Right ventricle myocardium superior (tissue), 1 donor: ENCODE results near the gene SUPT3H. TPM values are rescaled to one million over a fixed set of nuclear protein-coding genes. Genes with fewer than 3 reads are reported as not detected.

Experiments used
- ATAC-seq: fragments of 200-7000 bp; cut with Tn5 transposase; one replicate; pipeline ENCODE4 v1.9.1; 2020; ENCODE audit warnings: mild to moderate bottlenecking; ENCODE audit not compliant: poor library complexity
- DNase-seq: peaks from one replicate; pipeline ENCODE4 v3.0.0-alpha.2; 2020
- intact Hi-C: fragments of 100-400 bp; cut with DNase I; formaldehyde crosslinking; loops from one replicate; pipeline ENCODE4 v1.11.2; 2022
- total RNA-seq: library from RNA; stranded (reverse); fragmentation: NEBNext Ultra II Directional; extraction: Animal tissue kit (Norgen Biotek cat#: 25700); gene quantifications from one replicate; pipeline ENCODE4 v1.2.1, GENCODE V29; 2021
- donor health status: DM: no; HTN: yes; CAD: no; lungs with severe emphysema.

Gene SUPT3H
- total RNA-seq, 1 donor from 2014 or later = 3.4 TPM

- ATAC-seq (no peak), DNase-seq (no peak)
- intact Hi-C loops = no loop called here
Measured at GRCh38 chr6:44820321-44820720, 557.4 kb downstream of the SUPT3H start.

DNA sequence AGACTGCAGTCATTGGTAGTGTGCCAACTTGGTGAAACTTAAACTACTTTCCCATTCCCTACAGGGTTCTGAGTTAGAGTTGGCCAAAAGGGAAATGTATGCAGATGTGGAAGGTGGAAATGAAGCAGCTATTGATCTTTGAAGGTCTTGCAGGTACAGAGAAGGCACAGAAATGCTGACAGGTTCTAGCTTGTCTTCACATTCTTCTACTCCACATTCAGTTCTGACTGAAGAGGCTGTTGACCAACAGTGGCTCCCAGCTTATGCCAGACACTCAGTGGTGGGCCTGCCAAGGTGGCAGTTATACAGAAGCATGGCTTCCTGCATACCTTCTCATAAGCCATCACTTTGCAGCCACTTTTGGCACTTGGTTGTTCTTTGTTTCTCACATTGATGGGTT is 566.3 kb downstream of the SUPT3H start:
- ATAC-seq = no peak
- intact Hi-C loops = no loop called here

GRCh38 chr6:44809258-44809657 is 568.5 kb downstream of the SUPT3H start:
- intact Hi-C loops = no loop called here
- DNase-seq = no peak
- no peak for ATAC-seq

More for the DNA sequence above, 566.3 kb downstream of the SUPT3H start:
- DNase-seq = no peak

GRCh38 chr6:44808148-44808547 is 569.6 kb downstream of the SUPT3H start:
- DNase-seq = no peak
- no peak for ATAC-seq
- intact Hi-C loops = no loop called here

DNA sequence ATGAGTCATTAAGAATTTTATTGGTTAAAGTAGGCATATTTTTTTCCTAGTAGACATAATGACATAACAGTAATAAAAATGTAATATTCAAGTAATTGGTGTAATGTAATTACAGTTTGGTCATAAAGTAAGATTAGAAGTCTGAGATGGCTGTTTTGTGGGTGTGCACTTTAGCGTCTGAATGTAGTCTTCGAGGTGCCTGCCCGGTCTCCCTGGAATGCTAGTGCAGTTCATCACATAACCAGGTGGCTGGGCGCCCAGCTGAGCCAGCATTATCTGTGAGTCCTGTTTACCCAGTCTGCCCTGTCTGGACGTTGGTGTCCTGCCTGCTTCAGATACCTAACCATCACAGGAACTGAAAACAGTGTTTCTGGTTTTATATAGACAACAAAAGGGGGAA is 571.1 kb downstream of the SUPT3H start:
- intact Hi-C loops = no loop called here
- DNase-seq = no peak
- ATAC-seq = no peak

DNA sequence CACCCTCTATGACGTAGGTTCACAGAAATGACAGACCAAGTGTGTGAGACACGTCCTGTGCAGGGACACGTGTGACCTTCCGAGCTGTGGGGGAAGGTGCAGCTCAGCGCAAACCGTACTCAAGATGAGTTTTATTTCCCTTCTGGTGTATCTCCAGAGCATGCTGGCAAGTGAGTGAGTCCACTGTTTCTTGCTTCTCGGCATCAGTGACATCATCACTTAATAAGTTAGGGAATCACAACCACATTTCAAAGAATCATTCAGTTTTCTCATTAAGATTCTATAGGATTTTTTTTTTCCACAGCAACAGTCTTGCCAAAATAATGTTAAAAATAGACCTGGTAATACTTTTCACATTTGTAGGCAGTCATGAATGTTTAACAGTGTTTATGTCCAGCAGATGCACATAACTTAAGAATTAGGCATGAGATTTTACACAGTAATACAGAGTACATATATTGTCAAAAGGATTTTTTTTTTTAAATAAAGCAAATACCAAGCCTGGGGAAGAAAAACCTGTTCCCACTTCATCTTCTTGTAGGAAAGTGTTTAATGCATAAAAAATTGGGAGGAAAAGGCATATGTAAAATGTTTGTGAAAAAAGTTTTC is 572.4 kb downstream of the SUPT3H start:
- ATAC-seq = no peak
- no peak for DNase-seq
- intact Hi-C loops = no loop called here

DNA sequence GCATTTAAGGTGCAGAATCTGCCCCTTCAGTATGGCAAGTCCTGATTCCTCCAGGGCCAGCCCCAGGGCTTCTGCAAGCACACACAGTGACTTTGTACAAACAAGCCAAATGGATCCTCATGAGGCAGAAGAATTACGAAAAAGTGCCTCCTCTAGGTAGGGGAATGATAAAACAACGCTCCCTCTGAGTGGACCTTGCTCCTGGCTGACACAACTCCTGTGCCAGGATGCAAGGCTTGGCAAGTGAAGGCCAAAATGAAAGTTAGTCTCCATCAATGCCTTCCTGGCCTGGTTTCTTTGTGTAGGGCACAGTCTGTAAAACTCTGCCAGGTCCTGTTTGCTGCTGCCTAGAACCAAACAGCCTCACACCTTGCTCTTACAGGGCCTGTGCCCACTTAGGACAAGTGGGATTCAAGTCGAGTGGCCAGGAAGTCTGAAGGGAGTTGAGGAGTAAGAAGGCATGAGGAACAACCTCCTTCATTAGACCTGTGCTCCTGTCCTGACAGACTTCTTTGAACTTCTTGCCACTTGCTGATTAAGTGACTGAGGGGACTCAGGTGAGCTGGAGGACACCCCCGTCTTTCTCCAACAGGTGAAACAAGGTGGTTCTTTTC is 573.1 kb downstream of the SUPT3H start:
- intact Hi-C loops = no loop called here
- DNase-seq (no peak), ATAC-seq (no peak)

- intact Hi-C loops = no loop called here
Measured at GRCh38 chr6:44804016-44804415, 573.7 kb downstream of the SUPT3H start.

GRCh38 chr6:44800784-44801592 is 576.7 kb downstream of the SUPT3H start:
- intact Hi-C loops = no loop called here

More at GRCh38 chr6:44804016-44804415, 573.7 kb downstream of the SUPT3H start:
- DNase-seq (no peak), ATAC-seq (no peak)

DNA sequence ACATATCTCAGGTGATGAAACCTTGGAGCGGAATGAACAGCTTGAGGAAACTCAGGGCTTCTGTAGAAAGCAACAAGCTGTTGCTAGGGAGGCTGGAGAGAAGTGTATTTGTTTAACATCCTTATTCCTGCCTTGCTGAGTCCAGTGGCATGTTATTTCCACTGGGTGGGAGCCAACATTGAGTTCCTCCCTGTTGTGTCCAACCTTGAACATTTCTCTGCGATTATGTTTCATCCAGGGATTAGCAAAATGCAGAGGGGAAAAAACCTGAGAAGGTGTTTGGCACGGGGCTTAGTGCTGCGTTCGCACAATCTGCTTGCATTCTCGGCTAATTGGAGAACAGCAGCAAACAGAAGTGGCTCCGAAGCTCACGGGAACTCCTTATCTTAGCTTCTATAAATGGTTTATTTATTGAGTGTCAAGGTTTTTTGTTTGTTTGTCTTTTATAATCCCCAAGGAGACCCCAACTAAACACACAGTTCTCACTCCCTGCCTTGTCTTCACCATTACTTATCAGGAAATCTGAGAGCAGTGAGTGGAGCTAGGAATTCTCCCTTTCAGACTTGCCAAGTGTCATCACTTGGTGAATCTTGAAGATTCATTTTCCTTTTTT is 577.5 kb downstream of the SUPT3H start:
- intact Hi-C loops = no loop called here
- peak; percentile 68 for ATAC-seq
- no peak for DNase-seq

More at GRCh38 chr6:44800784-44801592, 576.7 kb downstream of the SUPT3H start:
- DNase-seq (no peak), ATAC-seq (no peak)

DNA sequence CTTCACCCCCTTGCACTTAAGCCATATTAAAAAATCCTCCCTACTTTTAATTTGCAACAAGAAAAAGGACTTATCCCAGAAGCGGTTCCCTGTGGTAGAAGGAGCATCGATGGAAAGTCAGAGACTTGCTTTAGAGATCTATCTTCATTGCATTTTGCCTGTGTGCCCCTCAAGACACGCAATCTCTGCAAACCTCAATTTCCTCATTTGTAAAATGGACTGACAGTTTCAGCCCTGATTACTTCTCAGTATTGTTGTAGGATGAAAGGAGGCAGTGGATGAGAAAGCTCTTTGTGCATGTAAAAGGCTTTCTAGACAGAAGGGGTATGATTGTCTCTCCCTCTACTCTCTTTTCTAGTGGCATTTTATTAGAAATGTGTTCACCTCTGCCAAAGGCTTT is 580.0 kb downstream of the SUPT3H start:
- ATAC-seq (no peak), DNase-seq (no peak)
- intact Hi-C loops = no loop called here

GRCh38 chr6:44795326-44795725 is 582.4 kb downstream of the SUPT3H start:
- ATAC-seq (no peak), DNase-seq (no peak)
- intact Hi-C loops = no loop called here

DNA sequence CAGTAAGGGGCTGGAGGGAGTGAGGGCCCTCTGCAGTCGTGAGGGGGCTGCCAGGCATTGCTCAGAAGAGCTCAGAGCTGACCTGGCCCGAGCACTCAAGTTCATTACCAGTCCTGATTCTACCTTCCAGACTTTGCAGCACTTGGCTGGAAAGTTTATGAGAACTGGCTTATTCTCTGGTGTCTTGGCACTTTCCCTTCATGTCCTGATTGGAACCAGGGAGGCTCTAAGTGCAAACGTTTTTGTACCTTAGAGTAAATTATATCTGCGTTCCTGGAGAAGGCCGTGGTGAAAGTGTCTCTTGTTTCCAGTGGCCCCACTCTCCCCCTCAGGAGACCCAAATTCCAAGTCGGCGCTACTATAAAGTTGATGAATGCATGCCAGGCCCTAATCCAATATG is 587.9 kb downstream of the SUPT3H start:
- intact Hi-C loops = no loop called here
- no peak for ATAC-seq
- DNase-seq = no peak

- DNase-seq (no peak), ATAC-seq (no peak)
- intact Hi-C loops = no loop called here
Measured at GRCh38 chr6:44789061-44789460, 588.7 kb downstream of the SUPT3H start.

DNA sequence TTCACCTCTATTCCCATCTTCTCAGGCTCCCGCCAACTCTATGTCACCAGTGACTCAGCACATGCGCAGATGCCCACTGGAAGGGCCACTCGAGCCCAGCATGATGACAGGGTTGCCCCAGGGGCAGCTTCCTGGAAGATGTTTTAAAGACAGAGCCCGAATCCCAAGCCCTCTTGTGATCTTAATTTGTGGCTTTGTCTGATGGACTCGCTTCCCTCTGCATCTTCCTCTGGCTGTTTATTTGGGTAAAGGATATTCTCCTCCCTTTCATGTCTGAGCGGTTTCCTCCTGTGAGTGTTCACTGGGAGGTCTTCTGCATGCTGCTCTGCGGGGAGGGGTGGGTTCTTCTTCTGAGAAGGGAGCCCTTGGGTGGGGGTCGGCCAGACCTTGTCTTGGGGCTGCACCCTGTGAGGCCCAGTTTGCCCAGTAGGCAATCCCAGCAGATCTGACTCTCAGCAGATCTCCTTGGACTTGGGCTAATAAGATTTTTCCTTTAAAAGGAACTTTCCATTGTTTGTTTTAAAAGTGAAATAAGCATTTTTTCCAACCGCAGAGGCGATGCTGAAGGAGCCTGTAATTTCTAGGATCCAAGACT is 589.2 kb downstream of the SUPT3H start:
- ATAC-seq (no peak), DNase-seq (no peak)
- intact Hi-C loops = no loop called here

- DNase-seq (no peak), ATAC-seq (no peak)
- intact Hi-C loops = no loop called here
Measured at GRCh38 chr6:44787254-44787834, 590.4 kb downstream of the SUPT3H start.

GRCh38 chr6:44785130-44785529 is 592.6 kb downstream of the SUPT3H start:
- intact Hi-C loops = no loop called here
- DNase-seq (no peak), ATAC-seq (no peak)

DNA sequence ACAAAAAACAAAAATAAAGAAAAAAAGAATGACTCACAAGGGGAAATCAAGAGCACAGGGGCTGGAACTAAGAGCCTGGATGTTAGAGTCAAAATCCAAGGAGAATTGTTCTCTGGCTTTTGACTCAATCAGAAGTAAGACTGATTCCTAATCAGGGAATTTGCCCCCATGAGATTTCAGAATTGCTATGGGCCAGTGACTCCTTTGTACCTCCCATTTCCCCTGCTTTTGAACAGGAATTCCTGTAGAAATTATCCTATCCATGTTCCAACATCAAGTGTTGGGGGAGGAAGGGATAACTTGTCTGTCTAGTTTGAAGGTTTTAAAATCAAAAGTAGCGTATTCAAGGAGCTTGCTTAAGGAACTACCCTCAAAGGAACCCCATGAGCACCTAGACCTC is 593.5 kb downstream of the SUPT3H start:
- ATAC-seq (no peak), DNase-seq (no peak)
- intact Hi-C loops = no loop called here

- intact Hi-C loops = no loop called here
Measured at GRCh38 chr6:44782892-44783291, 594.8 kb downstream of the SUPT3H start.

More at GRCh38 chr6:44782892-44783291, 594.8 kb downstream of the SUPT3H start:
- DNase-seq = no peak
- no peak for ATAC-seq
